H1 (cell line): ENCODE data around the gene SYNGR4. TPM values are rescaled to one million over a fixed set of nuclear protein-coding genes. Genes with fewer than 3 reads are reported as not detected.

Experiments
- SRF ChIP-seq: IDR thresholded peaks from 2 replicates; pipeline ENCODE4 v1.6.1; 2011; ENCODE audit warnings: mild to moderate bottlenecking, low read depth, low read length, moderate library complexity
- SUZ12 ChIP-seq: fragments of 200-600 bp; sonication (generic); IDR thresholded peaks from 2 replicates; pipeline ENCODE4 v1.6.1; 2012; ENCODE audit warnings: mild to moderate bottlenecking, inconsistent platforms, low read length, moderate library complexity, mixed read lengths
- polyA plus RNA-seq, 7 experiments: library from polyadenylated mRNA; depleted of rRNA in 3 of 7; stranded (reverse) in 5 of 7; unstranded in 2 of 7; fragments of >200 nt in 5 of 7; fragments of 200-250 nt in 2 of 7; gene quantifications; 1 replicate in 5 of 7; 2 replicates in 1 of 7; 4 replicates in 1 of 7; pipeline versions ENCODE4 v1.2.1 to v1.2.3, GENCODE V29; 2011 to 2013; ENCODE audit warnings: missing spikeins in 2 of 7, mixed read lengths in 2 of 7
- total RNA-seq: library from RNA; stranded (reverse); fragmentation: NEBNext Ultra II Directional; extraction: Animal tissue kit (Norgen Biotek cat#: 25700); gene quantifications from 2 replicates; pipeline ENCODE4 v1.2.1, GENCODE V29; 2021
- TF ChIP-seq, protein P1 (sequence below): fragments of 300-600 bp; sonication (generic); IDR thresholded peaks from 2 replicates; pipeline ENCODE4 v1.7.1; 2012; ENCODE audit warnings: low read length, moderate library complexity, mild to moderate bottlenecking, inconsistent platforms; ENCODE audit not compliant: insufficient replicate concordance

Gene SYNGR4
- total and polyA plus RNA-seq, 2 of the 8 experiments (the other 6 are each of a cell fraction or from before 2014, with no cell fraction given) = 0.41 TPM; not detected in 1

DNA sequence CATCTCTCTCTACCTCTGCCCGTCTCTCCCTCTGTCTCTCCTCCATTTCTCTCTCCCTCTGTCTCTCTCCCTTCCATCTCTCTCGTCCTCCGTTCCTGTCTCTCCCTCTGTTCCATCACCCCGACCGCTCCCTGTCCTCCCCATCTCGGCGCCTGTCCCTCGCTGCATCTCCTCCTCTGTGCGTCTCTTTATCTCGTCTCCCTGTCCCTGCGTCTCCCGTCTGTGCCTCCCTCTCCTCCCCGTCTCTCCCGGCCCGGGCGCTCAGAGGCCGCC lies 33.9 kb downstream of the SYNGR4 start (continued):
- TF ChIP-seq, protein P1, sequence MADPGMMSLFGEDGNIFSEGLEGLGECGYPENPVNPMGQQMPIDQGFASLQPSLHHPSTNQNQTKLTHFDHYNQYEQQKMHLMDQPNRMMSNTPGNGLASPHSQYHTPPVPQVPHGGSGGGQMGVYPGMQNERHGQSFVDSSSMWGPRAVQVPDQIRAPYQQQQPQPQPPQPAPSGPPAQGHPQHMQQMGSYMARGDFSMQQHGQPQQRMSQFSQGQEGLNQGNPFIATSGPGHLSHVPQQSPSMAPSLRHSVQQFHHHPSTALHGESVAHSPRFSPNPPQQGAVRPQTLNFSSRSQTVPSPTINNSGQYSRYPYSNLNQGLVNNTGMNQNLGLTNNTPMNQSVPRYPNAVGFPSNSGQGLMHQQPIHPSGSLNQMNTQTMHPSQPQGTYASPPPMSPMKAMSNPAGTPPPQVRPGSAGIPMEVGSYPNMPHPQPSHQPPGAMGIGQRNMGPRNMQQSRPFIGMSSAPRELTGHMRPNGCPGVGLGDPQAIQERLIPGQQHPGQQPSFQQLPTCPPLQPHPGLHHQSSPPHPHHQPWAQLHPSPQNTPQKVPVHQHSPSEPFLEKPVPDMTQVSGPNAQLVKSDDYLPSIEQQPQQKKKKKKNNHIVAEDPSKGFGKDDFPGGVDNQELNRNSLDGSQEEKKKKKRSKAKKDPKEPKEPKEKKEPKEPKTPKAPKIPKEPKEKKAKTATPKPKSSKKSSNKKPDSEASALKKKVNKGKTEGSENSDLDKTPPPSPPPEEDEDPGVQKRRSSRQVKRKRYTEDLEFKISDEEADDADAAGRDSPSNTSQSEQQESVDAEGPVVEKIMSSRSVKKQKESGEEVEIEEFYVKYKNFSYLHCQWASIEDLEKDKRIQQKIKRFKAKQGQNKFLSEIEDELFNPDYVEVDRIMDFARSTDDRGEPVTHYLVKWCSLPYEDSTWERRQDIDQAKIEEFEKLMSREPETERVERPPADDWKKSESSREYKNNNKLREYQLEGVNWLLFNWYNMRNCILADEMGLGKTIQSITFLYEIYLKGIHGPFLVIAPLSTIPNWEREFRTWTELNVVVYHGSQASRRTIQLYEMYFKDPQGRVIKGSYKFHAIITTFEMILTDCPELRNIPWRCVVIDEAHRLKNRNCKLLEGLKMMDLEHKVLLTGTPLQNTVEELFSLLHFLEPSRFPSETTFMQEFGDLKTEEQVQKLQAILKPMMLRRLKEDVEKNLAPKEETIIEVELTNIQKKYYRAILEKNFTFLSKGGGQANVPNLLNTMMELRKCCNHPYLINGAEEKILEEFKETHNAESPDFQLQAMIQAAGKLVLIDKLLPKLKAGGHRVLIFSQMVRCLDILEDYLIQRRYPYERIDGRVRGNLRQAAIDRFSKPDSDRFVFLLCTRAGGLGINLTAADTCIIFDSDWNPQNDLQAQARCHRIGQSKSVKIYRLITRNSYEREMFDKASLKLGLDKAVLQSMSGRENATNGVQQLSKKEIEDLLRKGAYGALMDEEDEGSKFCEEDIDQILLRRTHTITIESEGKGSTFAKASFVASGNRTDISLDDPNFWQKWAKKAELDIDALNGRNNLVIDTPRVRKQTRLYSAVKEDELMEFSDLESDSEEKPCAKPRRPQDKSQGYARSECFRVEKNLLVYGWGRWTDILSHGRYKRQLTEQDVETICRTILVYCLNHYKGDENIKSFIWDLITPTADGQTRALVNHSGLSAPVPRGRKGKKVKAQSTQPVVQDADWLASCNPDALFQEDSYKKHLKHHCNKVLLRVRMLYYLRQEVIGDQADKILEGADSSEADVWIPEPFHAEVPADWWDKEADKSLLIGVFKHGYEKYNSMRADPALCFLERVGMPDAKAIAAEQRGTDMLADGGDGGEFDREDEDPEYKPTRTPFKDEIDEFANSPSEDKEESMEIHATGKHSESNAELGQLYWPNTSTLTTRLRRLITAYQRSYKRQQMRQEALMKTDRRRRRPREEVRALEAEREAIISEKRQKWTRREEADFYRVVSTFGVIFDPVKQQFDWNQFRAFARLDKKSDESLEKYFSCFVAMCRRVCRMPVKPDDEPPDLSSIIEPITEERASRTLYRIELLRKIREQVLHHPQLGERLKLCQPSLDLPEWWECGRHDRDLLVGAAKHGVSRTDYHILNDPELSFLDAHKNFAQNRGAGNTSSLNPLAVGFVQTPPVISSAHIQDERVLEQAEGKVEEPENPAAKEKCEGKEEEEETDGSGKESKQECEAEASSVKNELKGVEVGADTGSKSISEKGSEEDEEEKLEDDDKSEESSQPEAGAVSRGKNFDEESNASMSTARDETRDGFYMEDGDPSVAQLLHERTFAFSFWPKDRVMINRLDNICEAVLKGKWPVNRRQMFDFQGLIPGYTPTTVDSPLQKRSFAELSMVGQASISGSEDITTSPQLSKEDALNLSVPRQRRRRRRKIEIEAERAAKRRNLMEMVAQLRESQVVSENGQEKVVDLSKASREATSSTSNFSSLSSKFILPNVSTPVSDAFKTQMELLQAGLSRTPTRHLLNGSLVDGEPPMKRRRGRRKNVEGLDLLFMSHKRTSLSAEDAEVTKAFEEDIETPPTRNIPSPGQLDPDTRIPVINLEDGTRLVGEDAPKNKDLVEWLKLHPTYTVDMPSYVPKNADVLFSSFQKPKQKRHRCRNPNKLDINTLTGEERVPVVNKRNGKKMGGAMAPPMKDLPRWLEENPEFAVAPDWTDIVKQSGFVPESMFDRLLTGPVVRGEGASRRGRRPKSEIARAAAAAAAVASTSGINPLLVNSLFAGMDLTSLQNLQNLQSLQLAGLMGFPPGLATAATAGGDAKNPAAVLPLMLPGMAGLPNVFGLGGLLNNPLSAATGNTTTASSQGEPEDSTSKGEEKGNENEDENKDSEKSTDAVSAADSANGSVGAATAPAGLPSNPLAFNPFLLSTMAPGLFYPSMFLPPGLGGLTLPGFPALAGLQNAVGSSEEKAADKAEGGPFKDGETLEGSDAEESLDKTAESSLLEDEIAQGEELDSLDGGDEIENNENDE = no peak
- TF ChIP-seq SUZ12 (no peak), SRF (no peak)
